GM19240 (cell line): ENCODE data around the gene SLC13A1.
"Not testable (repeated sequence)": the region's sequence is repeated elsewhere in the genome, so short reads cannot be mapped to it uniquely, and the experiment has no call there.

Source experiments
- DNase-seq: peaks from one replicate; pipeline ENCODE4 v3.0.0; 2011; ENCODE audit warnings: low spot score; ENCODE audit not compliant: insufficient read length

The SLC13A1 gene

GRCh38 chr7:123126691-123127090 lies 73.1 kb downstream of the SLC13A1 start:
- DNase-seq = no peak

GRCh38 chr7:123126171-123126570 lies 73.6 kb downstream of the SLC13A1 start:
- no peak for DNase-seq

GRCh38 chr7:123125231-123125630 lies 74.5 kb downstream of the SLC13A1 start:
- no peak for DNase-seq

GRCh38 chr7:123122916-123123315 lies 76.9 kb downstream of the SLC13A1 start:
- DNase-seq = no peak

GRCh38 chr7:123120286-123120685 lies 79.5 kb downstream of the SLC13A1 start:
- DNase-seq = no peak

GRCh38 chr7:123115331-123115730 lies 84.4 kb downstream of the SLC13A1 start:
- DNase-seq = no peak

GRCh38 chr7:123114288-123114687 lies 85.5 kb downstream of the SLC13A1 start:
- DNase-seq = no peak

- DNase-seq = no peak
Observed at GRCh38 chr7:123112833-123113232, 86.9 kb downstream of the SLC13A1 start.

- DNase-seq = no peak
Observed at GRCh38 chr7:123099712-123100111, 100.1 kb downstream of the SLC13A1 start.

- DNase-seq = no peak
Observed at GRCh38 chr7:123096976-123097375, 102.8 kb downstream of the SLC13A1 start.

- DNase-seq = no peak
Observed at GRCh38 chr7:123096434-123096833, 103.3 kb downstream of the SLC13A1 start.

- no peak for DNase-seq
Observed at GRCh38 chr7:123090456-123090855, 109.3 kb downstream of the SLC13A1 start.

- not testable (repeated sequence) for DNase-seq
Observed at GRCh38 chr7:123086910-123087309, 112.9 kb downstream of the SLC13A1 start.

GRCh38 chr7:123084861-123085260 lies 114.9 kb downstream of the SLC13A1 start:
- not testable (repeated sequence) for DNase-seq

GRCh38 chr7:123079021-123079420 lies 120.7 kb downstream of the SLC13A1 start:
- no peak for DNase-seq

- DNase-seq = no peak
Observed at GRCh38 chr7:123075838-123076467, 123.8 kb downstream of the SLC13A1 start.

- DNase-seq = no peak
Observed at GRCh38 chr7:123070702-123071286, 129.0 kb downstream of the SLC13A1 start.

- DNase-seq = no peak
Observed at GRCh38 chr7:123067814-123068213, 132.0 kb downstream of the SLC13A1 start.
